Measurements from ENCODE around the gene WSCD2. TPM values are rescaled to one million over a fixed set of nuclear protein-coding genes. Genes with fewer than 3 reads are reported as not detected.

The WSCD2 gene
- total and polyA plus RNA-seq, 3 donors from 2014 or later: 0.50 to 1.7 (median 0.94) TPM

- Histone ChIP-seq H3K4me3 (no peak overlapping the region), H3K36me3 (ENCODE audit: low read depth, missing control alignments) (no peaks in the 10 kb centered on the region), H3K9me3 (no peaks in the 10 kb centered on the region), H3K27ac (no peak overlapping the region), H3K4me1 (peaks cover 4% of the 10 kb centered on the region), H3K27me3 (no peaks in the 10 kb centered on the region)
- intact Hi-C loops (cut with DNase I; ENCODE audit: low total_unique reads): no loop called here
- 80 to 88% methylated on average over 4 of the region's 4 CpGs for WGBS, 2 donors
- DNase-seq: no peak
- TF ChIP-seq CTCF (IDR thresholded peaks at IDR 0.05) (no peak), POLR2A (IDR thresholded peaks at IDR 0.05) (no peak)
Observed at GRCh38 chr12:108116254-108116653, 12.8 kb upstream of the WSCD2 start.

GRCh38 chr12:108116699-108117098 is 12.4 kb upstream of the WSCD2 start:
- no peak for TF ChIP-seq CTCF (IDR thresholded peaks at IDR 0.05)
- TF ChIP-seq POLR2A (IDR thresholded peaks at IDR 0.05): no peak
- no peak overlapping the region for H3K27ac ChIP-seq
- intact Hi-C loops (cut with DNase I; ENCODE audit: low total_unique reads): no loop called here
- H3K9me3 ChIP-seq: no peaks in the 10 kb centered on the region
- H3K4me3 ChIP-seq: no peak overlapping the region
- no peak for DNase-seq
- WGBS, 2 donors: 63 to 77% methylated on average over 1 of the region's 1 CpG
- peaks cover 4% of the 10 kb centered on the region for H3K4me1 ChIP-seq
- no peaks in the 10 kb centered on the region for H3K27me3 ChIP-seq
- no peaks in the 10 kb centered on the region for H3K36me3 ChIP-seq (ENCODE audit: low read depth, missing control alignments)

DNA sequence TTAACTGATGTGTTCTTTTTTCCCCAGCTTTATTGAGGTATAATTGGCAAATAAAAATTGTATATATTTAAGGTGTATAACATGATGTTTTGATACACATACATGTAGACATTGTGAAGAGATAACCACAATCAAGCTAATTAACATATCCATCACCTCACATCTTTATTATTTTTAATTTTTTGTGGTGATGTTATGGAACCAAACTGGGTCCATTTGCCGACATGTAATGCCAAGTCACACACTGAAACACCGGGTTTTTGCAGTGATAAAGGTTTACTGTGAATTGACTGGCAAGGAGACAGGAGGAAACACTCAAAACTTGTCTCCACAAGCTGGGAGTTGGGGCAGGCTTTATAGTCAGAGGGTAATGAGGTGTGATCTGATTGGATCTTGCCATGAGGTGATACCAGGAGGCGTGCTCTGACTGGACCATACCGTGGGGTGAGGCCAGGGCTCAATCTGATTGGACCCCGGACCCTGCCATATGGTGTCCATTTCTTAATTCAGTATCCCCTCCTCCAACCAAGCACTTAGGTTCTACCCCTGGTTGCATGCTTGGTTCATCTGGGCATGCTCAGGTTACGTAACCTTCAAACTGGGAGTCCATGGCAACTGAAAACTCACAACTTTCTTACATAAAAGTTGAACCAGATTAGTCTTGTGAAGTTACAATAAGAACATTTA is 11.8 kb upstream of the WSCD2 start:
- intact Hi-C loops (cut with DNase I; ENCODE audit: low total_unique reads): no loop called here
- no peak overlapping the region for H3K27ac ChIP-seq
- peaks cover 4% of the 10 kb centered on the region for H3K4me1 ChIP-seq
- no peak for TF ChIP-seq POLR2A (IDR thresholded peaks at IDR 0.05)
- TF ChIP-seq CTCF (IDR thresholded peaks at IDR 0.05): no peak
- H3K4me3 ChIP-seq: no peak overlapping the region
- no peak for DNase-seq
- no peaks in the 10 kb centered on the region for H3K9me3 ChIP-seq
- 80 to 90% methylated on average over 5 to 6 of the region's 6 CpGs for WGBS, 2 donors
- H3K27me3 ChIP-seq: no peaks in the 10 kb centered on the region
- H3K36me3 ChIP-seq (ENCODE audit: low read depth, missing control alignments): no peaks in the 10 kb centered on the region

GRCh38 chr12:108117902-108118301 is 11.2 kb upstream of the WSCD2 start:
- Histone ChIP-seq H3K36me3 (ENCODE audit: low read depth, missing control alignments) (no peaks in the 10 kb centered on the region), H3K27me3 (no peaks in the 10 kb centered on the region), H3K9me3 (no peaks in the 10 kb centered on the region), H3K4me1 (peaks cover under 1% of the 10 kb centered on the region), H3K27ac (no peak overlapping the region), H3K4me3 (no peak overlapping the region)
- TF ChIP-seq POLR2A (IDR thresholded peaks at IDR 0.05) (no peak), CTCF (IDR thresholded peaks at IDR 0.05) (no peak)
- no peak for DNase-seq
- intact Hi-C loops (cut with DNase I; ENCODE audit: low total_unique reads): no loop called here
